Bronchial epithelial cell (primary cell): Measurements from ENCODE around the gene OGFRL1. TPM values are rescaled to one million over a fixed set of nuclear protein-coding genes. Genes with fewer than 3 reads are reported as not detected.

Source experiments
- DNase-seq: peaks from one replicate; pipeline ENCODE4 v3.0.0-alpha.2; 2010; ENCODE audit warnings: low read depth
- FAIRE-seq: peaks from 2 replicates; lab custom pipeline; 2011; peaks lifted over from hg19 to GRCh38; lab: Jason Lieb, UNC
- H3K27me3 ChIP-seq: 2 replicates; pipeline ENCODE4 v1.5.1; 2011; ENCODE audit warnings: low read length; ENCODE audit not compliant: control insufficient read depth, insufficient read depth
- H3K36me3 ChIP-seq: 2 replicates; pipeline ENCODE4 v1.5.1; 2011; ENCODE audit warnings: low read length; ENCODE audit not compliant: control insufficient read depth, insufficient read depth
- H3K4me3 ChIP-seq: 2 replicates; pipeline ENCODE4 v1.5.1; 2011; ENCODE audit warnings: mild to moderate bottlenecking, low read depth, low read length, control low read depth
- total RNA-seq: library from RNA; depleted of rRNA; stranded (reverse); fragments of >200 nt; gene quantifications from 2 replicates; pipeline ENCODE4 v1.2.1, GENCODE V29; 2014
- TF ChIP-seq, protein P1 (sequence below): IDR thresholded peaks from 2 replicates; pipeline ENCODE4 v1.5.1; 2011; ENCODE audit warnings: mild to moderate bottlenecking, moderate library complexity, low read length, control low read depth, inconsistent platforms; ENCODE audit not compliant: insufficient read depth, severe bottlenecking

Gene OGFRL1
- total RNA-seq, 1 donor from 2014 or later: 10.0 TPM

DNA sequence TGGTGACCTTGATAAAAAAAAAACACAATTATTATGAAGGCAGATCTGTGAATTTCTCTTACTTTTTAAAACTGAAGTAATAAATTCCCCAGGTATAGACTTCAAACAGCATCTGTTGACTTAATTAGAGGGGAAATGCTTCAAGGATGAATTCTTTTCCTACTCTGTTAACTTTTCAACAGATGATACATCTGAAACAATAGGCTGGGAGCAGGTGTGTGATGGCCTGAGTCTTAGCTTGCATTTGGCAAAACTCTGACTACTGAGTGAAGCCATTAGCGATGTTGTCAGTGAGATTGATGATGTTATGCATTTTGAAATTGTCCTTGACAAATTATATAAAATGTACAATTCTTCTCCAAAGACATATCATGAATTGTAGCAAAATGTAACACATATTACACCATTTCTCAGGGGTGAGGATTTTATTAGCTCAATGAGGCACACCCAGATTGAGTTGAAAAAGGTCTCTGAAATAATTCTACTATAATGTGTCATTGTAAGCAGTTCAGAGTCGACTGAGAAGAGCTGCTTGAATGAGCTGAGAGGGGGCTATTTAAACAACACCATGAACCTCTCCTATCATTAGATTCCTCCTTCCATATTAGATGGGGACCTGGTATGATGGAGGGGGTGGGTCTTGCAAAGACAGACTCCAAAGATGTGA is 39.6 kb upstream of the OGFRL1 start:
- FAIRE-seq: no peak

GRCh38 chr6:71250099-71250602 is 38.5 kb upstream of the OGFRL1 start:
- H3K27me3 ChIP-seq: no peaks in the 10 kb centered on the region
- FAIRE-seq (no peak), DNase-seq (peak; percentile 79)
- TF ChIP-seq, protein P1, sequence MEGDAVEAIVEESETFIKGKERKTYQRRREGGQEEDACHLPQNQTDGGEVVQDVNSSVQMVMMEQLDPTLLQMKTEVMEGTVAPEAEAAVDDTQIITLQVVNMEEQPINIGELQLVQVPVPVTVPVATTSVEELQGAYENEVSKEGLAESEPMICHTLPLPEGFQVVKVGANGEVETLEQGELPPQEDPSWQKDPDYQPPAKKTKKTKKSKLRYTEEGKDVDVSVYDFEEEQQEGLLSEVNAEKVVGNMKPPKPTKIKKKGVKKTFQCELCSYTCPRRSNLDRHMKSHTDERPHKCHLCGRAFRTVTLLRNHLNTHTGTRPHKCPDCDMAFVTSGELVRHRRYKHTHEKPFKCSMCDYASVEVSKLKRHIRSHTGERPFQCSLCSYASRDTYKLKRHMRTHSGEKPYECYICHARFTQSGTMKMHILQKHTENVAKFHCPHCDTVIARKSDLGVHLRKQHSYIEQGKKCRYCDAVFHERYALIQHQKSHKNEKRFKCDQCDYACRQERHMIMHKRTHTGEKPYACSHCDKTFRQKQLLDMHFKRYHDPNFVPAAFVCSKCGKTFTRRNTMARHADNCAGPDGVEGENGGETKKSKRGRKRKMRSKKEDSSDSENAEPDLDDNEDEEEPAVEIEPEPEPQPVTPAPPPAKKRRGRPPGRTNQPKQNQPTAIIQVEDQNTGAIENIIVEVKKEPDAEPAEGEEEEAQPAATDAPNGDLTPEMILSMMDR: no peak
- no peaks in the 10 kb centered on the region for H3K36me3 ChIP-seq
- no peak overlapping the region for H3K4me3 ChIP-seq

More for the DNA sequence above, 39.6 kb upstream of the OGFRL1 start:
- Histone ChIP-seq H3K27me3 (no peaks in the 10 kb centered on the region), H3K36me3 (no peaks in the 10 kb centered on the region), H3K4me3 (no peak overlapping the region)
- TF ChIP-seq, protein P1: no peak
- DNase-seq: peak; percentile 23

DNA sequence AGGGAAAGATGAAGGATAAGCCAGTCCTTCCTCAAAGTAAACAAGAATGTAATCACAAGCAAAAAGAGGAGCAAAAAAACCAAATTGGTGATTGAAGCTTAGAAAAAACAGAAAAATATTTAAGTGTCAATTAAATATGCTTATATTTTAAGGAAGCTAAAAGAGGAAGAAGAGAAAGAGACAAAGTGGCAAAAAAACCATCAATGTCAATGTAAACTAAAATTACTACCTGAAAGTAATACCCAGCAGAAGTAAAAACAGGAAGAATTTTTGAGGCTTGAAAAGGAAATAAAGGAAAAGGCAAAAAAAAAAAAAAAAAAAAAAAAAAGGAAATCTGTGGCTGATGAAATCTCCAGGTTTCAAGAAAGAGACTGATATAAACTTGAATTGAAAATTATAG is 36.2 kb upstream of the OGFRL1 start:
- no peak for FAIRE-seq

GRCh38 chr6:71252960-71253359 is 35.7 kb upstream of the OGFRL1 start:
- no peak for DNase-seq
- TF ChIP-seq, protein P1: no peak
- Histone ChIP-seq H3K36me3 (no peaks in the 10 kb centered on the region), H3K4me3 (no peak overlapping the region), H3K27me3 (no peaks in the 10 kb centered on the region)
- FAIRE-seq: no peak

More for the DNA sequence above, 36.2 kb upstream of the OGFRL1 start:
- Histone ChIP-seq H3K27me3 (no peaks in the 10 kb centered on the region), H3K4me3 (no peak overlapping the region), H3K36me3 (no peaks in the 10 kb centered on the region)
- TF ChIP-seq, protein P1: no peak
- DNase-seq: no peak

GRCh38 chr6:71254323-71254722 is 34.3 kb upstream of the OGFRL1 start:
- no peak for DNase-seq
- H3K4me3 ChIP-seq: no peak overlapping the region
- H3K36me3 ChIP-seq: no peaks in the 10 kb centered on the region
- TF ChIP-seq, protein P1: no peak
- H3K27me3 ChIP-seq: no peaks in the 10 kb centered on the region
- FAIRE-seq: no peak
